8988T (cell line): ENCODE results near the gene ZNF641.

Experiments used
- DNase-seq: peaks from one replicate; pipeline ENCODE4 v3.0.0; 2011

The ZNF641 gene

GRCh38 chr12:48350249-48351021, at the start of gene ZNF641:
Gene ZNF641, minus strand, starts transcription at chr12:48350919. Its CDS starts 2,829 bp downstream, at chr12:48348090.
- peak; percentile 47 for DNase-seq

- DNase-seq, result no peak
Observed at GRCh38 chr12:48390026-48390425, 39.3 kb upstream of the ZNF641 start.

- no peak for DNase-seq
Observed at GRCh38 chr12:48389409-48389808, 38.7 kb upstream of the ZNF641 start.

- no peak for DNase-seq
Observed at GRCh38 chr12:48388938-48389337, 38.2 kb upstream of the ZNF641 start.

- DNase-seq, result no peak
Observed at GRCh38 chr12:48388460-48388859, 37.7 kb upstream of the ZNF641 start.

GRCh38 chr12:48380596-48380995, 29.9 kb upstream of the ZNF641 start:
- no peak for DNase-seq

- no peak for DNase-seq
Observed at GRCh38 chr12:48379794-48380193, 29.1 kb upstream of the ZNF641 start.

- no peak for DNase-seq
Observed at GRCh38 chr12:48377646-48378045, 26.9 kb upstream of the ZNF641 start.

- no peak for DNase-seq
Observed at GRCh38 chr12:48374164-48374563, 23.4 kb upstream of the ZNF641 start.

GRCh38 chr12:48366131-48366530, 15.4 kb upstream of the ZNF641 start:
- DNase-seq, result no peak

- no peak for DNase-seq
Observed at GRCh38 chr12:48361664-48362339, 11.1 kb upstream of the ZNF641 start.

- DNase-seq, result no peak
Observed at GRCh38 chr12:48358937-48359513, 8.3 kb upstream of the ZNF641 start.

- no peak for DNase-seq
Observed at GRCh38 chr12:48356041-48356768, 5.5 kb upstream of the ZNF641 start.

- DNase-seq, result no peak
Observed at GRCh38 chr12:48352157-48352760, 1.5 kb upstream of the ZNF641 start.

GRCh38 chr12:48351022-48351708, 446 bp upstream of the ZNF641 start:
- DNase-seq, result no peak

GRCh38 chr12:48349471-48349870, 1.2 kb downstream of the ZNF641 start:
- DNase-seq, result no peak

GRCh38 chr12:48342980-48343379, 7.7 kb downstream of the ZNF641 start:
- no peak for DNase-seq

- no peak for DNase-seq
Observed at GRCh38 chr12:48340943-48341342, 9.8 kb downstream of the ZNF641 start.

GRCh38 chr12:48339442-48340117, 11.1 kb downstream of the ZNF641 start:
- DNase-seq, result no peak

GRCh38 chr12:48336564-48336963, 14.2 kb downstream of the ZNF641 start:
- no peak for DNase-seq

GRCh38 chr12:48336061-48336460, 14.7 kb downstream of the ZNF641 start:
- DNase-seq, result no peak

- DNase-seq, result no peak
Observed at GRCh38 chr12:48334808-48335207, 15.9 kb downstream of the ZNF641 start.
